Effector memory CD8-positive, alpha-beta T cell (primary cell): ENCODE data around the gene PHACTR3.

Experiments used
- ATAC-seq: fragments of 150-1000 bp; cut with Tn5 transposase; replicated peaks from 2 replicates; pipeline ENCODE4 v1.10.0; 2021; ENCODE audit warnings: mild to moderate bottlenecking, moderate library complexity
- DNase-seq, 3 experiments: peaks; one replicate each; pipeline ENCODE4 v3.0.0; 2021
- H3K27ac Mint-ChIP-seq, 2 donors: one replicate each; pipeline ENCODE4 v1.8.0; 2022; ENCODE audit warnings: mild to moderate bottlenecking in 2 of 2, mixed read lengths in 2 of 2, moderate library complexity in 2 of 2
- H3K27me3 Mint-ChIP-seq, 2 donors: one replicate each; pipeline ENCODE4 v1.8.0; 2022; ENCODE audit warnings: mixed read lengths in 2 of 2
- H3K36me3 Mint-ChIP-seq: one replicate; pipeline ENCODE4 v1.8.0; 2022; ENCODE audit warnings: mild to moderate bottlenecking, moderate library complexity, mixed read lengths; ENCODE audit not compliant: insufficient read depth
- H3K4me1 Mint-ChIP-seq, 2 donors: one replicate each; pipeline ENCODE4 v1.8.0; 2022; ENCODE audit warnings: low read depth in 2 of 2, mixed read lengths in 2 of 2
- H3K4me3 Mint-ChIP-seq, 2 donors: one replicate each; pipeline ENCODE4 v1.8.0; 2022; ENCODE audit warnings: mild to moderate bottlenecking in 2 of 2, mixed read lengths in 2 of 2, moderate library complexity in 2 of 2
- H3K9me3 Mint-ChIP-seq, 2 donors: one replicate each; pipeline ENCODE4 v1.8.0; 2022; ENCODE audit warnings: mixed read lengths in 2 of 2

Gene PHACTR3

DNA sequence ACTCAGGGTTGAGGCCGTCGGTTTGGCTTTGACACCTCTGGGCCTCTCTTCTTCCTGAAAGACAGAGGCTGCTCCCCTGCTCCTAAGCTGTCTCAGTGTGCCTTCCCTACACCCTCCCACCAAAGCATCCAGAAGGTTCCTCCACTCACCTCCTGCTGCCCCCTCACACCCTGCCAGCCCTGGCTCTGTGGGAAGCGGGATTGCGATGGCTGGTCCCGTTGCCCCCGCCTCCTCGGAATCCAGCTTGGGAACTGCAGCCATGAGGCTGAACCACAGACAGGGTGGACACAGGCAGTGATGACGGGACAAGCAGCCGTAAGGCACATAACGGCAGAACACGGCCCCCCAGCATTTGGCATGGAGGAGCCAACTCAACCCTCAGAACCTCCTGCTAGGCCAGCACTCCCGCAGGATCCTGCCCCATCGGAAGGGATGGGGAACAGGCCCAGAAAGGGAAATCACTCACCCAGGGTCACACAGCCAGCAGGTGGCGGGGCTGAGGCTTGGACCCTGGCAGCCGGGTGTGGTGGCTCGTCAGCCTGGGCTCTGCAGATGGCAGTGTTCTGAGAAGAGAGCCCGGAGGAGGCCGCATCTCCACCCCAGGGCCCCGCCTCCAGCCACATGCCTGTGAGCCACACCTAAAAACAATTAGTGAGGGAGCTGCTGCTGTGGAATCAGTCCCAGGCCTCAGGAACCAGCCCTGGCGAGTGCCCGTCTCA, 139.6 kb downstream of the PHACTR3 start:
- peaks cover under 1 to 47% of the 10 kb centered on the region in 2 donors for H3K27me3 Mint-ChIP-seq
- no peak overlapping the region for H3K4me3 Mint-ChIP-seq
- ATAC-seq (no peak), DNase-seq (no peak)
- H3K27ac Mint-ChIP-seq, result no peak overlapping the region
- H3K9me3 Mint-ChIP-seq, result no peaks in the 10 kb centered on the region
- no peaks in the 10 kb centered on the region for H3K4me1 Mint-ChIP-seq
- peaks cover 3% of the 10 kb centered on the region for H3K36me3 Mint-ChIP-seq

GRCh38 chr20:59744756-59745155, 140.4 kb downstream of the PHACTR3 start:
- H3K9me3 Mint-ChIP-seq, result no peaks in the 10 kb centered on the region
- ATAC-seq, result no peak
- H3K4me3 Mint-ChIP-seq, result no peak overlapping the region
- DNase-seq, result no peak
- H3K4me1 Mint-ChIP-seq, result no peaks in the 10 kb centered on the region
- peaks cover 0 to 43% of the 10 kb centered on the region in 2 donors for H3K27me3 Mint-ChIP-seq
- peaks cover 3% of the 10 kb centered on the region for H3K36me3 Mint-ChIP-seq
- no peak overlapping the region for H3K27ac Mint-ChIP-seq

- Mint-ChIP-seq H3K4me1 (no peaks in the 10 kb centered on the region), H3K36me3 (peaks cover 3% of the 10 kb centered on the region), H3K27ac (no peak overlapping the region), H3K9me3 (no peaks in the 10 kb centered on the region), H3K4me3 (no peak overlapping the region), H3K27me3 (peaks cover 0 to 44% of the 10 kb centered on the region in 2 donors)
- ATAC-seq, result no peak
- DNase-seq, result no peak
Observed at GRCh38 chr20:59745201-59745600, 140.9 kb downstream of the PHACTR3 start.

GRCh38 chr20:59745716-59746115, 141.4 kb downstream of the PHACTR3 start:
- Mint-ChIP-seq H3K36me3 (peaks cover 3% of the 10 kb centered on the region), H3K27ac (no peak overlapping the region), H3K9me3 (no peaks in the 10 kb centered on the region), H3K4me1 (no peaks in the 10 kb centered on the region), H3K4me3 (no peak overlapping the region), H3K27me3 (peaks cover 0 to 46% of the 10 kb centered on the region in 2 donors)
- ATAC-seq (no peak), DNase-seq (no peak)

DNA sequence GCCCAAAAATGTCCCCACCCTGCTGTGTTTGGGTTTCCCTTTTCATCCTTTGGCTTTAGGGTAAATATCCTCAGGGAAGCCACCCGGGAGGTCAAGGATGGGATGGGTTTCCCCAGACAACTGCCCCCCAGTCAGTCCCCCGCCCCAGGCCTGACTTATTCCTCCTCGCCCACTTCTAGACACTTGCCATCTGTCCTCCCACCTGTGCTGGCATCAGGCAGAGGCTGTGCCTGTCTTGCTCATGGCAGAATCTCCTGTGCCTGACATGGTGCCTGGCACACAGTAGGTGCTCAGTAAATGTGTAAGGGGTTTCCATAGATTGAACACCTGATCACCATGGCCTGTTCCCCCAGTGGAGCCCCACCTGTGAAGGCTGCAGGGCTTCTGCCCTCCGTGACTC, 141.8 kb downstream of the PHACTR3 start:
- no peak overlapping the region for H3K4me3 Mint-ChIP-seq
- H3K9me3 Mint-ChIP-seq, result no peaks in the 10 kb centered on the region
- peaks cover 3% of the 10 kb centered on the region for H3K36me3 Mint-ChIP-seq
- peaks cover 0 to 46% of the 10 kb centered on the region in 2 donors for H3K27me3 Mint-ChIP-seq
- ATAC-seq (no peak), DNase-seq (no peak)
- H3K4me1 Mint-ChIP-seq, result no peaks in the 10 kb centered on the region
- no peak overlapping the region for H3K27ac Mint-ChIP-seq

DNA sequence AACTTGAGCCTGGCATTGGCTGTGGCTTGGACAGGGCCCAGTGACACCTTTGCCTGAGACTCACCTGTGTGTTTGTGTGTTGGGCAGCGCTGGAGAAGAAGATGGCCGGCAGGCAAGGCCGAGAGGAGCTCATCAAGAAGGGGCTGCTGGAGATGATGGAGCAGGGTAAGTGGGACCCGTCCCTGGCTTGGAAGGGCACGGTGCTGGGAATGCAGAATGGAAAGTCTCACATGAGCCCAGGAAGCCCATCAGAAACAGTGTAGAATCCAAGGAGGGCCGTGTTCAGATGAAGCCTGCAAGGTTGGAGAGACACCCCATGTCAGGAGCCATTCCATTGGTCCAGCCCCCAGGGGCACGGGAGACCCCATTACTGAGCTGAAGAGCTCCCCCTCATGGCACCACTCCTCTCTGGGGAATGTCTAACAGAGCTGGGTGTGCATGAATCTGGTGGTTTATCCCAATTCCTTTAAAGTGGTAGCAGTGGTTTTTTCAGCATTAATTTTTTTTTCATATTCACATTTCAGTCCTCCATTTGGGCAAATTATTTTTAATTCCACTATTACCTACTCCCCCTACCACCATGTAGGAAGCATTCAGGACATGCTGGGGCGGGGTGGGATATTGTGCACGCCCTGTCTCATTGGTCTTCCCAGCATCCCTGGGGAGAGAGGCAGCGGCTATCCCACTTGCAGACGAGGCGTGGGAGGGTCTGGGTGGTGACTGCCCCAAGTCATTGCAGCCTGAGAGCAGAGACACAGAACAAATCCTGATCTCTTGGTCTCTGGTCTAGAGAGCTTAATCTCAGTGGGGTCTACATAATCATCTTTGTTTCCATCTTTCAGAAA, 143.6 kb downstream of the PHACTR3 start:
- H3K27me3 Mint-ChIP-seq, result peaks cover 4 to 42% of the 10 kb centered on the region in 2 donors
- H3K4me3 Mint-ChIP-seq, result no peak overlapping the region

DNA sequence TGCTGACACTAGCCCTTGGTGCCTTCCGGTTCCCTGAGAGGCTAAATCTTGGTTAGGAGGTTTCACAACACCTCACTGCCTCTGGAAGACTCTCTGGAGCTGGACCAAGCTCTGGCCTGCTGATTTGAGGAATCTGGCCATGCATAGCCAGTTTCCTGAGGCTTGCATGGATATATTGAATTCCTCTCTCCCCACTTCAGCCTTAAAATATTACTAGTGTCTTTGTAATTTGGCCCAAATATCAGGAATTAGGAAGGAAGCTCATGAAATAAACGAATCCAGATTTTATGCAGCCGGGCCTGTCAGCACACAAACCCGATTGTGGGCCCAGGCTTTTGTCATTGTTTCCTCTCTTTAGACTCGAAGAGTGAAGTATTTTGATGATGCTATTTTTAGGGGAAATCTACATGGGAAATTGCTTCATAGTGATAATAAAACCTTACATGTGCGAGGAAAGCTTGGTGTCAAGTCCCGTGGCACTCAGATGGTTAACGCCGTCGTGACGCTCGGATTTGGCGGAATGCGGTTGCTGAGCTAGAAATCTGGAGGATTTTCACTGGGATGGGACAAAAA, 144.4 kb downstream of the PHACTR3 start:
- no peak overlapping the region for H3K4me3 Mint-ChIP-seq
- no peak for DNase-seq
- H3K36me3 Mint-ChIP-seq, result peaks cover 3% of the 10 kb centered on the region
- H3K9me3 Mint-ChIP-seq, result no peaks in the 10 kb centered on the region
- H3K27ac Mint-ChIP-seq, result no peak overlapping the region
- H3K27me3 Mint-ChIP-seq, result peaks cover 12 to 50% of the 10 kb centered on the region in 2 donors
- peaks cover 0 to 4% of the 10 kb centered on the region in 2 donors for H3K4me1 Mint-ChIP-seq
- ATAC-seq, result no peak

More for the DNA sequence above, 143.6 kb downstream of the PHACTR3 start:
- no peak for DNase-seq
- Mint-ChIP-seq H3K36me3 (peaks cover 3% of the 10 kb centered on the region), H3K27ac (no peak overlapping the region), H3K9me3 (no peaks in the 10 kb centered on the region), H3K4me1 (peaks cover 0 to 4% of the 10 kb centered on the region in 2 donors)
- ATAC-seq, result no peak

DNA sequence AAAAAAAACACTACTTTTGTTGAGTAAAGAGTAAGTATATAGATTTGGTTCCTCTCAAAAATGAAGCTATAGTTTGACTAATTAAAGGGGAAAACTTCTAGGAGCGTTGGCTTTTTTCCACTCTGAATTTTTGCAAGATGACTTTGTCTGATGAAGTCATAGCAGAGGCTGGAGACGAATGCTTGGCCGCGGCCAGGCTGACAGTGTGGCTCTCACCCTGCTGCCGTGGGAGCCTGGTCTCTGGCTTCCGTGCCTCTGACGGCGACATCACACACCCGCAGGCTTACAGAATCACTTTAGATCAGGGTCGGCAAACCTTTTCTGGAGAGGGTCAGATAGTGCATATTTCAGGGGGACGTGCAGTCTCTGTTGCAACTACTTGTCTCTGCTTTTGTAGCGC, 145.0 kb downstream of the PHACTR3 start:
- H3K4me1 Mint-ChIP-seq, result peaks cover 0 to 4% of the 10 kb centered on the region in 2 donors
- DNase-seq, result no peak
- no peak overlapping the region for H3K27ac Mint-ChIP-seq
- H3K27me3 Mint-ChIP-seq, result peaks cover 13 to 52% of the 10 kb centered on the region in 2 donors
- H3K4me3 Mint-ChIP-seq, result no peak overlapping the region
- peaks cover 3% of the 10 kb centered on the region for H3K36me3 Mint-ChIP-seq
- no peak for ATAC-seq
- H3K9me3 Mint-ChIP-seq, result no peaks in the 10 kb centered on the region

DNA sequence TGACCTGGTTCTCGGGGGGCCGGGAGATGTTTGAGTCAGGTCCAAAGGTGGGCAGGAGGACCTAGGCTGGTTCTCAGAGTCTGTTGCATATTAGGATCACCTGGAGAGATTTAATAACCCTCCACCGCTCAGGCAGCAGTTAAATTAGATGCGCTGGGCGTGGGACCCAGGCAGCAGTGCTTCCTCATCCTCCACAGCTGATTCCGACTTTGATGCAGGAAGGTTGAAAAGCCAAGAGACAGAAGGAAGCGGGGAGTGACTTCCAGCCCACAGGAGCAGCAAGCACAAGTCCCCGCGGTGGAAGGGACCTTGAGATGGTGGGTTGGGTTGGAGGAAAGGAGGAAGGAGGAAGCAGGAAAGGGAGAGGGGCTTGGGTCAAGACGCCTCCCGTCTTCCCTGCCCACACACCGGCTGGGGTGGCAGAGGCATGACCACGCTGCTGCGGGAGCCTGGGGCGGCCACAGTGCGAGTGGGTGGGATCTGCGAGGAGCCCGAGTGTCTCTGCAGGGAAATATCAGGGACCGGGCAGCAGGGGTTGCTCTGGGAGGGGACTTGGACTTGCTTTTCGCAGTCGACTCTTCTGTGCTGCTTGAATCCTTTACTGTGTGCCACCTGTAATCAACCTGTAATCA, 146.0 kb downstream of the PHACTR3 start:
- Mint-ChIP-seq H3K27me3 (peaks cover 13 to 60% of the 10 kb centered on the region in 2 donors), H3K9me3 (no peaks in the 10 kb centered on the region), H3K36me3 (peaks cover 3% of the 10 kb centered on the region), H3K4me3 (no peak overlapping the region), H3K4me1 (peaks cover 0 to 4% of the 10 kb centered on the region in 2 donors), H3K27ac (no peak overlapping the region)
- ATAC-seq (no peak), DNase-seq (no peak)

DNA sequence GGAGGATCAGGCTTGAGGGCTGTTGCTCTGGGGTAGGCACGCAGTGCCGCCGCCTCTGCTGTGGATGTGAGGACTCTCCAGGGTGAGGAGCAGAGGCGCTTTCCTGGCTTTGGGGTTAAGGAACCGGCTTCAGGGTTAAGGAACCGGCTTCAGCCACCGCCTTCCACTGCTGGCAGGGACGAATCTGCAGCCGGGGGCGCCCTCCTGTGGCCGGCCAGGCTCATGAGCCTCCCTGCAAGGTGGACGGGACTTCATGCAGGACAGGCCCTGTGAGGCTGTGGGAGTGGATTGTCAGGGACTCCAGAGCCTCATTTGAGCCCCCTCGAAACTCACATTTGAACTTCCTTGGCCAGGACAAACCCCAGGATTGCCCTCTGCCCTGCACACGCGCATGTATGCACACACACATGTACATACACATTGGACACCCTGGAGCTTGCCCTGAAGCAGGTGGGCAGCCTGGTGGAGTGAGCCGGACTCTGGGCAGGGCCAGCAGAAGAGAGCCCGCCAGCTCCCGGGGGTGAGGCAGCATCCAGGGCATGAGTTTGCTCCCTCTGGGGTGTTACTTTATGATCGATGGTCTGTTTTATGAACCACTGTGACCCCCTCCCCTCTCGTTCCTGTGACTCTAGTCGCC, 146.9 kb downstream of the PHACTR3 start:
- Mint-ChIP-seq H3K27me3 (peaks cover 18 to 69% of the 10 kb centered on the region in 2 donors), H3K4me1 (peaks cover 0 to 4% of the 10 kb centered on the region in 2 donors), H3K4me3 (no peak overlapping the region), H3K27ac (no peak overlapping the region), H3K9me3 (no peaks in the 10 kb centered on the region), H3K36me3 (peaks cover 1% of the 10 kb centered on the region)
- no peak for ATAC-seq
- DNase-seq, result no peak

GRCh38 chr20:59752101-59752586, 147.8 kb downstream of the PHACTR3 start:
- DNase-seq, result no peak
- peaks cover 0 to 4% of the 10 kb centered on the region in 2 donors for H3K4me1 Mint-ChIP-seq
- peaks cover 18 to 68% of the 10 kb centered on the region in 2 donors for H3K27me3 Mint-ChIP-seq
- H3K36me3 Mint-ChIP-seq, result no peaks in the 10 kb centered on the region
- H3K9me3 Mint-ChIP-seq, result no peaks in the 10 kb centered on the region
- no peak for ATAC-seq
- H3K27ac Mint-ChIP-seq, result no peak overlapping the region
- no peak overlapping the region for H3K4me3 Mint-ChIP-seq

DNA sequence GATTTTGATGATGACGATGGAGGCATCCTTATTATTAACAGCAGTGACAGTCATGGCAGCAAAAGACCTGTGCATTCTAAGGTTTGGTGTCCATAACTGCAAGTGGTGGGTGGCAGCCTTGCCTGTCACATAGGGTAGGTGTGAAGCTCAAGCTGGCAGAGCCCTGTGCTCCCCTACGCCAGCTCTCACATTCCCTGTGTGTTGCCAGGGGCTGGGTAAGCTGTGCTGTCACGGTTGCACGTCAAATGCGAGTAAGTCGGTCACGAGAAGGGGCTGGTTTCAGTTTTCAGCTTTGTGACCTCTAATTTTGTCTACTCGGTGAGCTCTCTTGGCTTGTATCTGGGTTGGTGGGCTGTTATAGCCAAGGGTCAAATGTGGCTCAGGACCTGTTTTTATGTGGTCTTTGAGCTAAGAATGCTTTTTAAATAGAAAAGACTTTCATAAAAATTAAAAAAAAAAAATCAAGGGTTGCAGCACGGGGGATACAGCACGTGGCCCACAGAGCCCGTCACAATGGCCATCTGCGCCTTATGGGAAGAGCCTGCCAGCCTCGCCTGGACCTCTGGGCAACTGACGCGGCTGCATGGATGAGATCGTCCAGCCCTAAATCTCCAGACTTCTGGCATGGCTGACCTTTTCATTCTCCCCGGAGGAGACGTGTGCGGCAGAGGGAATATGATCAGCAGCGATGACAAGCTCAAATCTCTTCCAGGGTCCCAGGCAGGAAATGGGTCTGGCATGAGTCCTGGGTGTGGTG, 148.5 kb downstream of the PHACTR3 start:
- peaks cover 23 to 72% of the 10 kb centered on the region in 2 donors for H3K27me3 Mint-ChIP-seq
- no peak for ATAC-seq
- DNase-seq, result no peak
- no peak overlapping the region for H3K4me3 Mint-ChIP-seq
- H3K4me1 Mint-ChIP-seq, result peaks cover 0 to 4% of the 10 kb centered on the region in 2 donors
- H3K27ac Mint-ChIP-seq, result no peak overlapping the region
- no peaks in the 10 kb centered on the region for H3K9me3 Mint-ChIP-seq
- no peaks in the 10 kb centered on the region for H3K36me3 Mint-ChIP-seq
